IPS-20b (cell line): Measurements from ENCODE around the gene ATE1.
"Not testable (repeated sequence)": the region's sequence is repeated elsewhere in the genome, so short reads cannot be mapped to it uniquely, and the experiment has no call there.

Experiments
- H3K27ac ChIP-seq: one replicate; pipeline ENCODE4 v1.5.1; 2013; ENCODE audit warnings: low read length
- H3K27me3 ChIP-seq: 2 replicates; pipeline ENCODE4 v1.6.1; 2013; ENCODE audit warnings: mild to moderate bottlenecking, low read length, inconsistent platforms; ENCODE audit not compliant: insufficient read depth
- H3K36me3 ChIP-seq: 2 replicates; pipeline ENCODE4 v1.6.1; 2013; ENCODE audit warnings: low read depth, mild to moderate bottlenecking, inconsistent platforms, low read length, moderate library complexity; ENCODE audit not compliant: insufficient read depth
- H3K4me1 ChIP-seq: 2 replicates; pipeline ENCODE4 v1.6.1; 2013; ENCODE audit warnings: mild to moderate bottlenecking, control low read depth, inconsistent platforms, low read length, moderate library complexity; ENCODE audit not compliant: insufficient read depth
- H3K4me3 ChIP-seq: 2 replicates; pipeline ENCODE4 v1.5.1; 2013; ENCODE audit warnings: mild to moderate bottlenecking, low read length, inconsistent platforms
- H3K9ac ChIP-seq: 2 replicates; pipeline ENCODE4 v1.6.1; 2013; ENCODE audit warnings: low read depth, mild to moderate bottlenecking, inconsistent platforms, low read length, moderate library complexity
- H3K9me3 ChIP-seq: 2 replicates; pipeline ENCODE4 v1.6.1; 2013; ENCODE audit warnings: mild to moderate bottlenecking, low read depth, low read length, inconsistent platforms; ENCODE audit not compliant: insufficient read depth

The ATE1 gene

GRCh38 chr10:121952226-121952625 is 24.4 kb upstream of the ATE1 start:
- Histone ChIP-seq H3K9me3 (no peaks in the 10 kb centered on the region), H3K4me1 (peaks cover 6% of the 10 kb centered on the region), H3K36me3 (peaks cover 11% of the 10 kb centered on the region; the same call in 1 of the 2 replicates), H3K27ac (no peak overlapping the region), H3K27me3 (no peaks in the 10 kb centered on the region), H3K4me3 (no peak overlapping the region), H3K9ac (no peak overlapping the region)

- H3K9ac ChIP-seq: no peak overlapping the region
- no peaks in the 10 kb centered on the region for H3K9me3 ChIP-seq
- H3K27ac ChIP-seq: no peak overlapping the region
- H3K27me3 ChIP-seq: no peaks in the 10 kb centered on the region
- no peak overlapping the region for H3K4me3 ChIP-seq
- no peaks in the 10 kb centered on the region for H3K36me3 ChIP-seq
- peaks cover 6% of the 10 kb centered on the region for H3K4me1 ChIP-seq
Observed at GRCh38 chr10:121949451-121949850, 21.6 kb upstream of the ATE1 start.

- Histone ChIP-seq H3K27ac (no peak overlapping the region), H3K4me3 (no peak overlapping the region), H3K4me1 (peaks cover 6% of the 10 kb centered on the region), H3K36me3 (no peaks in the 10 kb centered on the region), H3K9ac (no peak overlapping the region), H3K27me3 (no peaks in the 10 kb centered on the region), H3K9me3 (no peaks in the 10 kb centered on the region)
Observed at GRCh38 chr10:121949049-121949448, 21.2 kb upstream of the ATE1 start.

GRCh38 chr10:121947343-121948330 is 19.8 kb upstream of the ATE1 start:
- Histone ChIP-seq H3K9me3 (no peaks in the 10 kb centered on the region), H3K27me3 (no peaks in the 10 kb centered on the region), H3K4me1 (peaks cover 6% of the 10 kb centered on the region), H3K27ac (no peak overlapping the region), H3K9ac (no peak overlapping the region), H3K4me3 (no peak overlapping the region), H3K36me3 (no peaks in the 10 kb centered on the region)

- Histone ChIP-seq H3K9me3 (no peaks in the 10 kb centered on the region), H3K27me3 (no peaks in the 10 kb centered on the region), H3K36me3 (no peaks in the 10 kb centered on the region), H3K4me1 (peaks cover 5% of the 10 kb centered on the region), H3K9ac (no peak overlapping the region), H3K27ac (no peak overlapping the region), H3K4me3 (no peak overlapping the region)
Observed at GRCh38 chr10:121942749-121943416, 15.1 kb upstream of the ATE1 start.

- Histone ChIP-seq H3K36me3 (no peaks in the 10 kb centered on the region), H3K4me1 (no peaks in the 10 kb centered on the region), H3K27me3 (no peaks in the 10 kb centered on the region), H3K9ac (no peak overlapping the region), H3K9me3 (no peaks in the 10 kb centered on the region), H3K4me3 (no peak overlapping the region), H3K27ac (no peak overlapping the region)
Observed at GRCh38 chr10:121941532-121941931, 13.7 kb upstream of the ATE1 start.

- H3K27ac ChIP-seq: no peak overlapping the region
- no peak overlapping the region for H3K4me3 ChIP-seq
- no peaks in the 10 kb centered on the region for H3K27me3 ChIP-seq
- no peaks in the 10 kb centered on the region for H3K36me3 ChIP-seq
- no peaks in the 10 kb centered on the region for H3K9me3 ChIP-seq
- no peaks in the 10 kb centered on the region for H3K4me1 ChIP-seq
- H3K9ac ChIP-seq: no peak overlapping the region
Observed at GRCh38 chr10:121936295-121936694, 8.5 kb upstream of the ATE1 start.

GRCh38 chr10:121935702-121936101 is 7.9 kb upstream of the ATE1 start:
- Histone ChIP-seq H3K9ac (no peak overlapping the region), H3K4me1 (no peaks in the 10 kb centered on the region), H3K36me3 (no peaks in the 10 kb centered on the region), H3K27ac (no peak overlapping the region), H3K4me3 (no peak overlapping the region), H3K27me3 (no peaks in the 10 kb centered on the region), H3K9me3 (no peaks in the 10 kb centered on the region)

GRCh38 chr10:121930268-121931085 is 2.6 kb upstream of the ATE1 start:
- not testable (repeated sequence) for H3K36me3 ChIP-seq, H3K9me3 ChIP-seq, H3K4me1 ChIP-seq, H3K4me3 ChIP-seq, H3K27me3 ChIP-seq, H3K9ac ChIP-seq, H3K27ac ChIP-seq

- not testable (repeated sequence) for H3K27ac ChIP-seq, H3K4me3 ChIP-seq, H3K9me3 ChIP-seq
Observed at GRCh38 chr10:121929585-121930267, 1.9 kb upstream of the ATE1 start.

GRCh38 chr10:121928528-121928884 is 675 bp upstream of the ATE1 start:
- Histone ChIP-seq H3K4me3 (peak overlapping the region; percentile 81), H3K9ac (peak overlapping the region; percentile 96), H3K27me3 (no peaks in the 10 kb centered on the region), H3K27ac (peak overlapping the region; percentile 90), H3K36me3 (peaks cover 4% of the 10 kb centered on the region; the same call in 1 of the 2 replicates), H3K4me1 (peaks cover 3% of the 10 kb centered on the region; the same call in 1 of the 2 replicates), H3K9me3 (no peaks in the 10 kb centered on the region)

More at GRCh38 chr10:121929585-121930267, 1.9 kb upstream of the ATE1 start:
- H3K27me3 ChIP-seq, H3K4me1 ChIP-seq, H3K36me3 ChIP-seq, H3K9ac ChIP-seq: not testable (repeated sequence)
